Measurements from ENCODE around the gene BACE1. TPM values are rescaled to one million over a fixed set of nuclear protein-coding genes. Genes with fewer than 3 reads are reported as not detected.
A peak's percentile ranks its signal among the peaks of the same experiment; 100 is the strongest.

BACE1 gene
- total RNA-seq, 3 donors from 2014 or later = 0.37 to 1.0 (median 0.48) TPM

DNA sequence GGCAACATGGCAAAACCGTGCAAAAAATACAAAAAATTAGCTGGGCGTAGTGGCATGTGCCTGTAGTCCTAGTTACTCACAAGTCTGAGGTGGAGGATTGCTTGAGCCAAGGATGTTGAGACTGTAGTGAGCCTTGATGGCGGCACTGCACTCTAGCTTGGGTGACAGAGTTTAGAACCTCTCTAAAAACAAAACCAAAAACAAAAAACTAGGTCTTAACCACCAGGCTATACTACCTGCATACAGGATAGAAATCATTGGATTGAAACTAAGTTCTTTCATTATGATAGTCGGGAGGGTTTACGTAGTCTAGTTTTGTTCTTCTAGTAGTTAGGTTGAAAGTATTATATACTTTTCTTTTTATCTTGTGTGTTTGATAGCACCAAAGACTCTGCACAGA lies 77.8 kb downstream of the BACE1 start:
- Mint-ChIP-seq H3K4me3 (no peak overlapping the region), H3K27me3 (ENCODE audit: low read depth) (no peaks in the 10 kb centered on the region), H3K36me3 (ENCODE audit: insufficient read depth) (peaks cover 12% of the 10 kb centered on the region), H3K4me1 (ENCODE audit: low read depth) (peaks cover 12% of the 10 kb centered on the region), H3K9me3 (no peaks in the 10 kb centered on the region)
- peak in 1 of 2 donors; percentile 21 for ATAC-seq
- no peak for DNase-seq

Other genes with a start within 250 kb of the BACE1 start
- 10 to 100 TPM; 28.7 to 48.8 (median 36.5) TPM for gene SIK3, start 217.8 kb downstream of the BACE1 start, total RNA-seq
- gene PAFAH1B2, start 172.0 kb downstream of the BACE1 start, total RNA-seq = 10 to 100 TPM; 73.9 to 81.2 (median 80.0) TPM
- 10 to 100 TPM; 11.1 to 15.4 (median 12.9) TPM for gene SIDT2, start 137.5 kb downstream of the BACE1 start, total RNA-seq
- gene TAGLN, start 116.9 kb downstream of the BACE1 start, total RNA-seq = 1 to 10 TPM; 2.5 to 3.9 (median 3.2) TPM
- 100 to 1,000 TPM; 112 to 139 (median 123) TPM for gene PCSK7, start 84.2 kb downstream of the BACE1 start, total RNA-seq
- gene RNF214, start 83.6 kb downstream of the BACE1 start, total RNA-seq = 10 to 100 TPM; 16.2 to 17.9 (median 16.9) TPM
- 1 to 10 TPM; 3.1 to 3.3 (median 3.2) TPM for gene BACE1-AS, start 24.9 kb downstream of the BACE1 start, total RNA-seq
- gene CEP164, start 11.6 kb upstream of the BACE1 start, total RNA-seq = 10 to 100 TPM; 35.7 to 44.0 (median 36.5) TPM